ENCODE data around the gene STRN3. TPM values are rescaled to one million over a fixed set of nuclear protein-coding genes. Genes with fewer than 3 reads are reported as not detected.
"Not testable (repeated sequence)": the region's sequence is repeated elsewhere in the genome, so short reads cannot be mapped to it uniquely, and the experiment has no call there.

Gene STRN3
- total and polyA plus RNA-seq, 2 experiments from 2014 or later = 10.1 to 53.8 TPM

GRCh38 chr14:31047503-31047902 lies 21.3 kb upstream of the STRN3 start:
- Histone ChIP-seq H4K20me1 (ENCODE audit: insufficient read depth, poor library complexity, severe bottlenecking) (no peaks in the 10 kb centered on the region), H2AFZ (no peak overlapping the region), H3K27me3 (no peaks in the 10 kb centered on the region), H3K9me2 (replicated peaks; ENCODE audit: insufficient read depth) (no peaks in the 10 kb centered on the region), H3K4me2 (no peak overlapping the region), H3K4me1 (ENCODE audit: insufficient read depth) (no peaks in the 10 kb centered on the region), H3K4me3 (no peak overlapping the region), H3K36me3 (replicated peaks; ENCODE audit: insufficient read depth, low read depth) (no peaks in the 10 kb centered on the region), H3K79me2 (no peaks in the 10 kb centered on the region), H3K9me3 (ENCODE audit: low read depth) (no peaks in the 10 kb centered on the region), H3K27ac (no peak overlapping the region)
- TF ChIP-seq EZH2 (IDR thresholded peaks at IDR 0.05; ENCODE audit: borderline replicate concordance) (no peak), CTCF (IDR thresholded peaks at IDR 0.05; ENCODE audit: poor library complexity) (no peak), EZH2phosphoT487 (IDR thresholded peaks at IDR 0.05; ENCODE audit: low read depth, severe bottlenecking, unreplicated experiment) (no peak)
- WGBS (ENCODE audit: low lambda C conversion rate, missing lambda C conversion rate) = 95% methylated on average over 10 of the region's 10 CpGs
- no peak for DNase-seq (ENCODE audit: low spot score)

- TF ChIP-seq EZH2phosphoT487 (IDR thresholded peaks at IDR 0.05; ENCODE audit: low read depth, severe bottlenecking, unreplicated experiment) (no peak), EZH2 (IDR thresholded peaks at IDR 0.05; ENCODE audit: borderline replicate concordance) (no peak), CTCF (IDR thresholded peaks at IDR 0.05; ENCODE audit: poor library complexity) (no peak)
- Histone ChIP-seq H3K27me3 (no peaks in the 10 kb centered on the region), H3K4me1 (ENCODE audit: insufficient read depth) (no peaks in the 10 kb centered on the region), H3K4me3 (no peak overlapping the region), H4K20me1 (ENCODE audit: insufficient read depth, poor library complexity, severe bottlenecking) (no peaks in the 10 kb centered on the region), H3K79me2 (no peaks in the 10 kb centered on the region), H2AFZ (no peak overlapping the region), H3K9me2 (replicated peaks; ENCODE audit: insufficient read depth) (no peaks in the 10 kb centered on the region), H3K27ac (no peak overlapping the region), H3K9me3 (ENCODE audit: low read depth) (no peaks in the 10 kb centered on the region), H3K36me3 (replicated peaks; ENCODE audit: insufficient read depth, low read depth) (no peaks in the 10 kb centered on the region), H3K4me2 (no peak overlapping the region)
- 95% methylated on average over 8 of the region's 8 CpGs for WGBS (ENCODE audit: low lambda C conversion rate, missing lambda C conversion rate)
- DNase-seq (ENCODE audit: low spot score) = no peak
Observed at GRCh38 chr14:31045501-31046080, 19.4 kb upstream of the STRN3 start.

GRCh38 chr14:31043379-31043778 lies 17.2 kb upstream of the STRN3 start:
- Histone ChIP-seq H3K36me3 (replicated peaks; ENCODE audit: insufficient read depth, low read depth) (no peaks in the 10 kb centered on the region), H3K4me1 (ENCODE audit: insufficient read depth) (peaks cover 2% of the 10 kb centered on the region), H3K4me2 (no peak overlapping the region), H3K9me3 (ENCODE audit: low read depth) (no peaks in the 10 kb centered on the region), H2AFZ (no peak overlapping the region), H3K4me3 (no peak overlapping the region), H3K27me3 (no peaks in the 10 kb centered on the region), H3K9me2 (replicated peaks; ENCODE audit: insufficient read depth) (no peaks in the 10 kb centered on the region), H3K79me2 (no peaks in the 10 kb centered on the region), H4K20me1 (ENCODE audit: insufficient read depth, poor library complexity, severe bottlenecking) (no peaks in the 10 kb centered on the region), H3K27ac (no peak overlapping the region)
- no peak for DNase-seq (ENCODE audit: low spot score)
- WGBS (ENCODE audit: low lambda C conversion rate, missing lambda C conversion rate) = 50% methylated on average over 3 of the region's 3 CpGs
- TF ChIP-seq EZH2 (IDR thresholded peaks at IDR 0.05; ENCODE audit: borderline replicate concordance) (no peak), CTCF (IDR thresholded peaks at IDR 0.05; ENCODE audit: poor library complexity) (no peak)

GRCh38 chr14:31042893-31043292 lies 16.7 kb upstream of the STRN3 start:
- H3K36me3 ChIP-seq (replicated peaks; ENCODE audit: insufficient read depth, low read depth); H2AFZ ChIP-seq; H4K20me1 ChIP-seq (ENCODE audit: insufficient read depth, poor library complexity, severe bottlenecking); H3K9me3 ChIP-seq (ENCODE audit: low read depth); H3K4me3 ChIP-seq; H3K4me2 ChIP-seq; H3K27ac ChIP-seq; H3K4me1 ChIP-seq (ENCODE audit: insufficient read depth); H3K79me2 ChIP-seq; H3K9me2 ChIP-seq (replicated peaks; ENCODE audit: insufficient read depth); H3K27me3 ChIP-seq; DNase-seq (ENCODE audit: low spot score): not testable (repeated sequence)
- WGBS (ENCODE audit: low lambda C conversion rate, missing lambda C conversion rate) = 84% methylated on average over 10 of the region's 10 CpGs
